H9 (cell line): ENCODE measurements around the gene OAS2. TPM values are rescaled to one million over a fixed set of nuclear protein-coding genes. Genes with fewer than 3 reads are reported as not detected.

Experiments
- DNase-seq: peaks from one replicate; pipeline ENCODE4 v3.0.0-alpha.2; 2017
- H2AFZ ChIP-seq: one replicate; pipeline ENCODE4 v1.6.1; 2013; ENCODE audit warnings: mild to moderate bottlenecking, low read length, control low read depth, moderate library complexity
- H2AK5ac ChIP-seq: 2 replicates; pipeline ENCODE4 v1.6.1; 2013; ENCODE audit warnings: low read length, control low read depth, mixed read lengths; ENCODE audit not compliant: insufficient read length
- H2BK120ac ChIP-seq: one replicate; pipeline ENCODE4 v1.6.1; 2013; ENCODE audit warnings: low read depth, mild to moderate bottlenecking, low read length, control low read depth, inconsistent platforms; ENCODE audit not compliant: poor library complexity, severe bottlenecking
- H2BK12ac ChIP-seq: 2 replicates; pipeline ENCODE4 v1.6.1; 2013; ENCODE audit warnings: low read length, control low read depth, mixed read lengths, low read depth; ENCODE audit not compliant: insufficient read length
- H2BK15ac ChIP-seq: 2 replicates; pipeline ENCODE4 v1.6.1; 2013; ENCODE audit warnings: low read depth, low read length, control low read depth
- H2BK20ac ChIP-seq: one replicate; pipeline ENCODE4 v1.6.1; 2013; ENCODE audit warnings: low read depth, mild to moderate bottlenecking, low read length, control low read depth, inconsistent platforms; ENCODE audit not compliant: poor library complexity, severe bottlenecking
- H2BK5ac ChIP-seq: 2 replicates; pipeline ENCODE4 v1.6.1; 2013; ENCODE audit warnings: low read length, control low read depth, mixed read lengths; ENCODE audit not compliant: insufficient read length
- H3K14ac ChIP-seq: 2 replicates; pipeline ENCODE4 v1.6.1; 2013; ENCODE audit warnings: low read length, control low read depth; ENCODE audit not compliant: insufficient read depth
- H3K18ac ChIP-seq: 2 replicates; pipeline ENCODE4 v1.6.1; 2013; ENCODE audit warnings: low read depth, mild to moderate bottlenecking, mixed read lengths, low read length, control low read depth; ENCODE audit not compliant: insufficient read length
- H3K23ac ChIP-seq: 2 replicates; pipeline ENCODE4 v1.6.1; 2013; ENCODE audit warnings: low read length, control low read depth, mixed read lengths, low read depth; ENCODE audit not compliant: insufficient read length
- H3K23me2 ChIP-seq: 2 replicates; pipeline ENCODE4 v1.6.1; 2013; ENCODE audit warnings: low read depth, mild to moderate bottlenecking, mixed read lengths, low read length, control low read depth; ENCODE audit not compliant: insufficient read length, poor library complexity, severe bottlenecking
- H3K27ac ChIP-seq: 2 replicates; pipeline ENCODE4 v1.5.1; 2013; ENCODE audit warnings: low read length, control low read depth, mixed read lengths, low read depth; ENCODE audit not compliant: insufficient read length
- H3K27me3 ChIP-seq: 2 replicates; pipeline ENCODE4 v1.6.1; 2013; ENCODE audit warnings: low read length, control low read depth, inconsistent platforms; ENCODE audit not compliant: insufficient read depth
- H3K4ac ChIP-seq: 2 replicates; pipeline ENCODE4 v1.6.1; 2013; ENCODE audit warnings: low read depth, mild to moderate bottlenecking, control low read depth, inconsistent platforms, low read length, moderate library complexity
- H3K4me1 ChIP-seq: 2 replicates; pipeline ENCODE4 v1.6.1; 2013; ENCODE audit warnings: low read length, control low read depth, inconsistent platforms; ENCODE audit not compliant: insufficient read depth
- H3K4me2 ChIP-seq: 2 replicates; pipeline ENCODE4 v1.6.1; 2013; ENCODE audit warnings: low read length, control low read depth, mixed read lengths; ENCODE audit not compliant: insufficient read length, insufficient read depth
- H3K56ac ChIP-seq: 2 replicates; pipeline ENCODE4 v1.6.1; 2013; ENCODE audit warnings: low read depth, mild to moderate bottlenecking, mixed read lengths, low read length, control low read depth; ENCODE audit not compliant: insufficient read length
- H3K79me1 ChIP-seq: 2 replicates; pipeline ENCODE4 v1.6.1; 2013; ENCODE audit warnings: low read depth, mild to moderate bottlenecking, moderate library complexity, low read length, control low read depth, inconsistent platforms; ENCODE audit not compliant: insufficient read depth, poor library complexity, severe bottlenecking
- H3K79me2 ChIP-seq: 2 replicates; pipeline ENCODE4 v1.6.1; 2013; ENCODE audit warnings: low read length, control low read depth, inconsistent platforms; ENCODE audit not compliant: insufficient read depth
- H3K9ac ChIP-seq: 2 replicates; pipeline ENCODE4 v1.6.1; 2013; ENCODE audit warnings: low read length, control low read depth, mixed read lengths; ENCODE audit not compliant: insufficient read length; ENCODE audit errors: extremely low read depth
- H3K9me3 ChIP-seq: one replicate; pipeline ENCODE4 v1.6.1; 2013; ENCODE audit warnings: low read depth, low read length, inconsistent platforms; ENCODE audit not compliant: control insufficient read depth
- H3T11ph ChIP-seq: one replicate; pipeline ENCODE4 v1.6.1; 2013; ENCODE audit warnings: mild to moderate bottlenecking, low read length, control low read depth, inconsistent platforms
- H4K20me1 ChIP-seq: one replicate; pipeline ENCODE4 v1.6.1; 2013; ENCODE audit not compliant: control insufficient read depth, insufficient read length, insufficient read depth
- H4K5ac ChIP-seq: 2 replicates; pipeline ENCODE4 v1.6.1; 2013; ENCODE audit warnings: low read depth, mild to moderate bottlenecking, mixed read lengths, low read length, control low read depth; ENCODE audit not compliant: insufficient read length
- H4K8ac ChIP-seq: replicated peaks from 2 replicates; pipeline ENCODE4 v1.6.1; 2013; ENCODE audit warnings: low read length, control low read depth, mixed read lengths, low read depth; ENCODE audit not compliant: insufficient read length
- H4K91ac ChIP-seq: 2 replicates; pipeline ENCODE4 v1.6.1; 2013; ENCODE audit warnings: low read depth, mild to moderate bottlenecking, moderate library complexity, mixed read lengths, low read length, control low read depth; ENCODE audit not compliant: insufficient read length
- H3K27ac Mint-ChIP-seq, 3 experiments: 2 replicates in 2 of 3; 3 replicates in 1 of 3; pipeline ENCODE4 v1.8.0; 2020 to 2021; ENCODE audit warnings: mixed read lengths in 3 of 3, mild to moderate bottlenecking in 1 of 3, moderate library complexity in 1 of 3
- H3K27me3 Mint-ChIP-seq: 2 replicates; pipeline ENCODE4 v1.8.0; 2021; ENCODE audit warnings: low read depth, mild to moderate bottlenecking, moderate library complexity, mixed read lengths
- H3K36me3 Mint-ChIP-seq, 3 experiments: 2 replicates in 2 of 3; 3 replicates in 1 of 3; pipeline ENCODE4 v1.8.0; 2020 to 2021; ENCODE audit warnings: low read depth in 3 of 3, mixed read lengths in 3 of 3; ENCODE audit not compliant: insufficient read depth in 1 of 3
- H3K4me1 Mint-ChIP-seq, 2 experiments: 2 replicates each; pipeline ENCODE4 v1.8.0; 2020; ENCODE audit warnings: mixed read lengths in 2 of 2
- H3K4me3 Mint-ChIP-seq, 2 experiments: 2 replicates in 1 of 2; 3 replicates in 1 of 2; pipeline ENCODE4 v1.8.0; 2020 to 2021; ENCODE audit warnings: mild to moderate bottlenecking in 2 of 2, mixed read lengths in 2 of 2, moderate library complexity in 1 of 2
- H3K9me3 Mint-ChIP-seq, 2 experiments: 2 replicates in 1 of 2; 3 replicates in 1 of 2; pipeline ENCODE4 v1.8.0; 2020; ENCODE audit warnings: mild to moderate bottlenecking in 2 of 2, mixed read lengths in 2 of 2, moderate library complexity in 1 of 2
- CTCF ChIP-seq: fragments of 200-600 bp; sonication (generic); conservative IDR thresholded peaks from 3 replicates; pipeline ENCODE4 v1.8.0; 2021; ENCODE audit warnings: antibody characterized with exemption, mild to moderate bottlenecking
- WGBS: extraction: QIAGEN DNeasy Blood & Tissue Kit; methylation state at CpG from one replicate; pipeline ENCODE4 v1.1.7; 2013; ENCODE audit warnings: missing lambda C conversion rate, low lambda C conversion rate, mixed read lengths; ENCODE audit not compliant: insufficient read length; ENCODE audit errors: extremely low coverage; 5-methylcytosine and 5-hydroxymethylcytosine counted together
- total RNA-seq: library from RNA; stranded (reverse); gene quantifications from 2 replicates; pipeline ENCODE4 v1.2.1, GENCODE V29; 2021

OAS2 gene
- total RNA-seq, 1 experiment from 2014 or later = not detected

- Histone ChIP-seq H2BK20ac (no peak overlapping the region), H4K91ac (no peak overlapping the region), H3K27ac (no peak overlapping the region), H3T11ph (no peak overlapping the region), H2AK5ac (no peak overlapping the region), H3K23ac (no peak overlapping the region), H4K5ac (no peak overlapping the region), H3K56ac (no peak overlapping the region), H3K4me1 (no peaks in the 10 kb centered on the region), H4K20me1 (no peaks in the 10 kb centered on the region), H2BK120ac (no peak overlapping the region), H3K14ac (no peak overlapping the region), H4K8ac (no peak overlapping the region), H3K23me2 (no peaks in the 10 kb centered on the region), H2BK15ac (no peak overlapping the region), H3K4ac (no peak overlapping the region), H3K9ac (no peak overlapping the region), H3K79me2 (no peaks in the 10 kb centered on the region), H2BK12ac (no peak overlapping the region), H2AFZ (no peak overlapping the region), H2BK5ac (no peak overlapping the region), H3K79me1 (no peaks in the 10 kb centered on the region), H3K27me3 (no peaks in the 10 kb centered on the region), H3K18ac (no peak overlapping the region), H3K4me2 (no peak overlapping the region), H3K9me3 (no peaks in the 10 kb centered on the region)
- no CpG with 5 or more reads among the region's 4 CpGs for WGBS
- Mint-ChIP-seq H3K9me3 (no peaks in the 10 kb centered on the region), H3K4me3 (no peak overlapping the region), H3K4me1 (peaks cover 6% of the 10 kb centered on the region in 2 experiments), H3K27me3 (peaks cover 19% of the 10 kb centered on the region), H3K36me3 (no peaks in the 10 kb centered on the region), H3K27ac (no peak overlapping the region)
- TF ChIP-seq CTCF = no peak
- DNase-seq = no peak
Measured at GRCh38 chr12:113039911-113040445, 61.7 kb downstream of the OAS2 start.
